PC-9 (cell line): ENCODE results near the gene ATXN1.

Experiments used
- EZH2 ChIP-seq: fragments of 200-600 bp; sonication (generic); IDR thresholded peaks from 2 replicates; pipeline ENCODE4 v1.8.0; 2017; ENCODE audit warnings: antibody characterized with exemption, low read depth
- TF ChIP-seq, protein P1 (sequence below): fragments of 200-600 bp; sonication (generic); conservative IDR thresholded peaks from 2 replicates; pipeline ENCODE4 v1.6.1; 2017; ENCODE audit warnings: mixed run types, antibody characterized with exemption, mild to moderate bottlenecking, moderate library complexity

DNA sequence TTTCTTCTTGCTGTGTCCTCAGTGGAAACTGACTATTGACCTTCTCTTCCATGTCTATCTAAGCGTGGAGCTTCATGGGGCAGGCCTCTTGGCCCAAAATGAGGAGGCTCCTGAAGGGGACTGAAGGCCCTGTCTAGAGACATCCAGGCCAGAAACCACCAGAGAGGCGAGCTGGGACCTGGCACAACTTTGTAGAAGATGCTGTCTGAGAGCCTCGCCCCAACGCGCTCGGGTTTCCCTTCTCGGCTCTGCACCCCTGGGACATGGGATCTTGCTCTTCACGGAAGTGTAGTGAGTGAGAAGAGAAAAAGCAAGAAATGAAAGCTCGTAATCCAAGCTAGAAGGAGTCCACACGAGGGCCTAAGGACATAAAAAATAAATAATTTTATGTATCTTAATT lies 426.1 kb downstream of the ATXN1 start:
- TF ChIP-seq, protein P1, sequence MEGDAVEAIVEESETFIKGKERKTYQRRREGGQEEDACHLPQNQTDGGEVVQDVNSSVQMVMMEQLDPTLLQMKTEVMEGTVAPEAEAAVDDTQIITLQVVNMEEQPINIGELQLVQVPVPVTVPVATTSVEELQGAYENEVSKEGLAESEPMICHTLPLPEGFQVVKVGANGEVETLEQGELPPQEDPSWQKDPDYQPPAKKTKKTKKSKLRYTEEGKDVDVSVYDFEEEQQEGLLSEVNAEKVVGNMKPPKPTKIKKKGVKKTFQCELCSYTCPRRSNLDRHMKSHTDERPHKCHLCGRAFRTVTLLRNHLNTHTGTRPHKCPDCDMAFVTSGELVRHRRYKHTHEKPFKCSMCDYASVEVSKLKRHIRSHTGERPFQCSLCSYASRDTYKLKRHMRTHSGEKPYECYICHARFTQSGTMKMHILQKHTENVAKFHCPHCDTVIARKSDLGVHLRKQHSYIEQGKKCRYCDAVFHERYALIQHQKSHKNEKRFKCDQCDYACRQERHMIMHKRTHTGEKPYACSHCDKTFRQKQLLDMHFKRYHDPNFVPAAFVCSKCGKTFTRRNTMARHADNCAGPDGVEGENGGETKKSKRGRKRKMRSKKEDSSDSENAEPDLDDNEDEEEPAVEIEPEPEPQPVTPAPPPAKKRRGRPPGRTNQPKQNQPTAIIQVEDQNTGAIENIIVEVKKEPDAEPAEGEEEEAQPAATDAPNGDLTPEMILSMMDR, result no peak
- no peak for TF ChIP-seq EZH2
